Trophoblast cell (in vitro differentiated cells and primary cell): ENCODE results near the gene PRMT3.

Experiments
- DNase-seq, 2 donors: peaks; one replicate each; pipeline ENCODE4 v3.0.0-alpha.2; 2016
- H2AFZ ChIP-seq: 2 replicates; pipeline ENCODE4 v1.6.1; 2013; ENCODE audit warnings: low read length, moderate library complexity, mild to moderate bottlenecking; ENCODE audit not compliant: insufficient read depth, poor library complexity
- H2AK5ac ChIP-seq: 2 replicates; pipeline ENCODE4 v1.6.1; 2013; ENCODE audit warnings: mild to moderate bottlenecking, low read length
- H2BK120ac ChIP-seq: 2 replicates; pipeline ENCODE4 v1.6.1; 2013; ENCODE audit warnings: low read length, mild to moderate bottlenecking, moderate library complexity; ENCODE audit not compliant: insufficient read depth, poor library complexity
- H2BK12ac ChIP-seq: 2 replicates; pipeline ENCODE4 v1.6.1; 2013; ENCODE audit warnings: mild to moderate bottlenecking, low read length, moderate library complexity
- H2BK5ac ChIP-seq: 2 replicates; pipeline ENCODE4 v1.6.1; 2013; ENCODE audit warnings: low read length, low read depth, moderate library complexity, mild to moderate bottlenecking; ENCODE audit not compliant: poor library complexity
- H3K14ac ChIP-seq: 2 replicates; pipeline ENCODE4 v1.6.1; 2013; ENCODE audit warnings: mild to moderate bottlenecking, low read length
- H3K18ac ChIP-seq: 2 replicates; pipeline ENCODE4 v1.6.1; 2013; ENCODE audit warnings: mild to moderate bottlenecking, low read length
- H3K23ac ChIP-seq: 2 replicates; pipeline ENCODE4 v1.6.1; 2013; ENCODE audit warnings: low read length
- H3K27ac ChIP-seq: 2 replicates; pipeline ENCODE4 v1.5.1; 2013; ENCODE audit warnings: low read depth, mild to moderate bottlenecking, inconsistent platforms, low read length, moderate library complexity
- H3K27me3 ChIP-seq: 2 replicates; pipeline ENCODE4 v1.6.1; 2013; ENCODE audit warnings: inconsistent platforms, mild to moderate bottlenecking, low read length, moderate library complexity; ENCODE audit not compliant: insufficient read depth
- H3K36me3 ChIP-seq, 2 experiments: 1 replicate in 1 of 2; 2 replicates in 1 of 2; pipeline ENCODE4 v1.6.1; 2013; ENCODE audit warnings: low read length in 2 of 2, mild to moderate bottlenecking in 2 of 2, moderate library complexity in 1 of 2; ENCODE audit not compliant: insufficient read depth in 2 of 2, control insufficient read depth in 1 of 2
- H3K4ac ChIP-seq: 2 replicates; pipeline ENCODE4 v1.6.1; 2013; ENCODE audit warnings: low read depth, mild to moderate bottlenecking, low read length, moderate library complexity
- H3K4me1 ChIP-seq, 2 experiments: 1 replicate in 1 of 2; 2 replicates in 1 of 2; pipeline ENCODE4 v1.6.1; 2013; ENCODE audit warnings: low read length in 2 of 2, mild to moderate bottlenecking in 2 of 2, moderate library complexity in 1 of 2; ENCODE audit not compliant: insufficient read depth in 2 of 2, control insufficient read depth in 1 of 2
- H3K4me2 ChIP-seq: 2 replicates; pipeline ENCODE4 v1.6.1; 2013; ENCODE audit warnings: inconsistent platforms, mild to moderate bottlenecking, low read length, moderate library complexity
- H3K4me3 ChIP-seq: 2 replicates; pipeline ENCODE4 v1.5.1; 2013; ENCODE audit warnings: mild to moderate bottlenecking, low read depth, low read length, inconsistent platforms
- H3K79me1 ChIP-seq: one replicate; pipeline ENCODE4 v1.6.1; 2013; ENCODE audit warnings: low read length
- H3K79me2 ChIP-seq: 2 replicates; pipeline ENCODE4 v1.6.1; 2013; ENCODE audit warnings: low read length, mild to moderate bottlenecking; ENCODE audit not compliant: control insufficient read depth, insufficient read depth, poor library complexity
- H3K9ac ChIP-seq: 2 replicates; pipeline ENCODE4 v1.6.1; 2013; ENCODE audit warnings: mild to moderate bottlenecking, low read length
- H3K9me3 ChIP-seq: 2 replicates; pipeline ENCODE4 v1.6.1; 2013; ENCODE audit warnings: low read depth, mild to moderate bottlenecking, control low read depth, inconsistent platforms, low read length; ENCODE audit not compliant: insufficient read depth
- H4K12ac ChIP-seq: 2 replicates; pipeline ENCODE4 v1.6.1; 2013; ENCODE audit warnings: low read depth, mild to moderate bottlenecking, low read length, moderate library complexity
- H4K8ac ChIP-seq: 2 replicates; pipeline ENCODE4 v1.6.1; 2013; ENCODE audit warnings: low read depth, mild to moderate bottlenecking, low read length, moderate library complexity
- H4K91ac ChIP-seq: one replicate; pipeline ENCODE4 v1.6.1; 2013; ENCODE audit warnings: low read depth, mild to moderate bottlenecking, low read length, moderate library complexity
- WGBS: extraction: QIAGEN DNeasy Blood & Tissue Kit; methylation state at CpG from one replicate; pipeline ENCODE4 v1.1.7; 2013; ENCODE audit warnings: missing lambda C conversion rate; ENCODE audit not compliant: insufficient read length, insufficient coverage; ENCODE audit errors: extremely low coverage; 5-methylcytosine and 5-hydroxymethylcytosine counted together

The PRMT3 gene

DNA sequence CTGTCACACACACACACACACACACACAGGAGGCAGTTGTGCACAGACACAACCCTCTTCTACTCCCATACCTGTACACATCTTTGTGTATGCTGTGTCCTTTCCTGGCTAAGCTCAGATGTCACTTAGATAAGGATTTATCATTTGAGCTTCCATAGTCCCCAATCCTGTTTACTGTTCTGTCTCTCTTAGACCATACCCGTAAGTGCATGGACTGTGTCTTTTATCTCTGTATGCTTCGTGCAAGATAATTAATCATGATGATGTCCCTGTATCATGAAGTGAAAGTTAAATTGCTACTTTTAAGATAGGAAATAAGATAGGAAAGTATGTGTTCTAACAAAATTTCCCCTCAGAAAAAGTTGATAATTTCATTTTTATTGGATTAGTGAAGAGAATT, 30.3 kb downstream of the PRMT3 start:
- Histone ChIP-seq H4K91ac (no peak overlapping the region), H3K9me3 (no peaks in the 10 kb centered on the region), H3K9ac (no peak overlapping the region), H3K27me3 (no peaks in the 10 kb centered on the region), H3K36me3 (peaks cover 0 to 4% of the 10 kb centered on the region in 2 experiments), H4K8ac (no peak overlapping the region), H3K4me2 (no peak overlapping the region), H3K23ac (no peak overlapping the region), H3K4me1 (no peaks in the 10 kb centered on the region), H3K27ac (no peak overlapping the region), H3K79me2 (no peaks in the 10 kb centered on the region), H3K79me1 (no peaks in the 10 kb centered on the region), H2BK5ac (no peak overlapping the region), H3K14ac (no peak overlapping the region), H2BK12ac (no peak overlapping the region), H4K12ac (no peak overlapping the region), H3K18ac (no peak overlapping the region), H2AK5ac (no peak overlapping the region), H2BK120ac (no peak overlapping the region), H3K4me3 (no peak overlapping the region), H3K4ac (no peak overlapping the region), H2AFZ (no peak overlapping the region)
- DNase-seq = no peak
- WGBS = no CpG with 5 or more reads among the region's 2 CpGs

DNA sequence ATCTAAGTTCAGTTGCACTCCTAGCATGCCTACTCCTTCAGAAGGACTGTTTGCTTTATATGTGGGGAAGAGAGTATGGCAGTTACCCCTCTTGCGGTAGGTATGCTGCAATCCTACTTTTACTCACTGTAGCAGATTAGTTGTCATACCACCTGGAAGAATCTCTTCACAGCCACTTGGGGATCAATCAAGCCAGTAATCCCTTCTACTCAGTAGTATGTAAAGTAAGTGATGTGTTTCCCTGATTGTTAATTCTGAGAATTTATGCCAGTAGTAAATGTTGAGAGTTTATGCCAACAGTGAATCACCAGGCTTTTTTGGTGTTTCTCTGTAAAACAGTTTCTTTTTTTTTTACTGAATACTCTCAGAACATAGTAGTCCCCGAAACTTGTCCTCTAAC, 34.4 kb downstream of the PRMT3 start:
- H2BK5ac ChIP-seq = no peak overlapping the region
- peak overlapping the region; percentile 25 for H3K27ac ChIP-seq
- H3K4me2 ChIP-seq = no peak overlapping the region
- H3K79me1 ChIP-seq = no peaks in the 10 kb centered on the region
- no peak for DNase-seq
- no peak overlapping the region for H4K91ac ChIP-seq
- H3K4me1 ChIP-seq = no peaks in the 10 kb centered on the region
- no peak overlapping the region for H4K12ac ChIP-seq
- no peak overlapping the region for H2AK5ac ChIP-seq
- H2BK120ac ChIP-seq = no peak overlapping the region
- H3K27me3 ChIP-seq = no peaks in the 10 kb centered on the region
- no peak overlapping the region for H3K18ac ChIP-seq
- H3K14ac ChIP-seq = no peak overlapping the region
- no peak overlapping the region for H2BK12ac ChIP-seq
- no peak overlapping the region for H4K8ac ChIP-seq
- H3K23ac ChIP-seq = no peak overlapping the region
- no peaks in the 10 kb centered on the region for H3K79me2 ChIP-seq
- peaks cover 0 to 2% of the 10 kb centered on the region in 2 experiments for H3K36me3 ChIP-seq
- no peak overlapping the region for H3K4ac ChIP-seq
- H3K9me3 ChIP-seq = no peaks in the 10 kb centered on the region
- WGBS = no CpG with 5 or more reads among the region's 2 CpGs
- no peak overlapping the region for H2AFZ ChIP-seq
- no peak overlapping the region for H3K9ac ChIP-seq
- no peak overlapping the region for H3K4me3 ChIP-seq

DNA sequence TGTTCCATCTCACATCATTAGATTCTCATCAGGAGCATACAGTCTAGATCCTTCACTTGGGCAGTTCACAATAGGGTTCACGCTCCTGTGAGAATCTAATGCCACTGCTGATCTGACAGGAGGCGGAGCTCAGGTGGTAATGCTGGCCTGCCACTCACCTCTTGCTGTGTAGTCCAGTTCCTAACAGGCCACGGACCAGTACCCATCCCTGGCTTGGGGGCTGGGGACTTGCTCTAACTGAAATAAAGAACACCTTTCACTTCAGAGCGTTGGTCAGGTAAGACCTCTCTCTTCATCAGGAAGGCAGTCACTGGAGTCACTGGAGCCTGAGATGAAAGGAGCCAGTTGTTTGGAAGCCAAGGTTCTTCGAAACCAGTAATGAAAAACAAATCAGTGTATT, 41.7 kb downstream of the PRMT3 start:
- H3K79me1 ChIP-seq = no peaks in the 10 kb centered on the region
- no peaks in the 10 kb centered on the region for H3K27me3 ChIP-seq
- no peak overlapping the region for H3K9ac ChIP-seq
- no peak overlapping the region for H4K91ac ChIP-seq
- DNase-seq = no peak
- no peak overlapping the region for H4K12ac ChIP-seq
- WGBS = no CpG with 5 or more reads among the region's 5 CpGs
- peaks cover 0 to 1% of the 10 kb centered on the region in 2 experiments for H3K36me3 ChIP-seq
- no peak overlapping the region for H2BK120ac ChIP-seq
- no peak overlapping the region for H2AK5ac ChIP-seq
- no peak overlapping the region for H3K4me3 ChIP-seq
- H3K4me2 ChIP-seq = no peak overlapping the region
- H2BK5ac ChIP-seq = no peak overlapping the region
- no peak overlapping the region for H3K27ac ChIP-seq
- H3K14ac ChIP-seq = no peak overlapping the region
- no peak overlapping the region for H2AFZ ChIP-seq
- H3K4me1 ChIP-seq = no peaks in the 10 kb centered on the region
- H4K8ac ChIP-seq = no peak overlapping the region
- H2BK12ac ChIP-seq = no peak overlapping the region
- H3K4ac ChIP-seq = no peak overlapping the region
- no peaks in the 10 kb centered on the region for H3K79me2 ChIP-seq
- H3K23ac ChIP-seq = no peak overlapping the region
- no peaks in the 10 kb centered on the region for H3K9me3 ChIP-seq
- H3K18ac ChIP-seq = no peak overlapping the region

DNA sequence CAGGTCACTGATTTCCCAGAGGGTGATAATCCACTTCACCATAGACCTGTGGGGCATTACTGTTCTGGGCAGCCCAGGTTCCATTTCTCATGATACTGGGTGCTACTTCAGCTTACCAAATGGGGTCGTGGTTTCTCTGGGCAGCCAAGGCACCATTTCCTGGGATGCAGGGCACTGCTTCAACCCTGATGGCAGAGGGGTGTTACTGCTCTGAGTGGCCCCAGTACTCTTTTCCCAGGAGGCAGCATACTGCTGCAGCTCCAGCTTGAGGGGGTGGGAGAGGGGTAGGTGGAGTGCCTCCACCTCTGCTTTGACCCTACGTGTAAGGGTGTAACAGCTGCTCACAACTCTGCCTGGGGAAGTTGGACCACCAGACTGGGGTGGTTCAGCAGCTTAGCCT, 51.1 kb downstream of the PRMT3 start:
- Histone ChIP-seq H4K8ac (no peak overlapping the region), H3K4me1 (no peaks in the 10 kb centered on the region), H3K14ac (no peak overlapping the region), H3K27ac (no peak overlapping the region), H3K79me1 (no peaks in the 10 kb centered on the region), H3K18ac (no peak overlapping the region), H3K9me3 (no peaks in the 10 kb centered on the region), H3K9ac (no peak overlapping the region), H3K4me3 (no peak overlapping the region), H3K79me2 (no peaks in the 10 kb centered on the region), H4K91ac (no peak overlapping the region), H3K23ac (no peak overlapping the region), H2BK120ac (no peak overlapping the region), H2BK5ac (no peak overlapping the region), H2BK12ac (no peak overlapping the region), H2AK5ac (no peak overlapping the region), H4K12ac (no peak overlapping the region), H3K27me3 (no peaks in the 10 kb centered on the region), H3K4me2 (no peak overlapping the region), H2AFZ (no peak overlapping the region), H3K36me3 (no peaks in the 10 kb centered on the region), H3K4ac (no peak overlapping the region)
- no peak for DNase-seq
- WGBS = no CpG with 5 or more reads among the region's 2 CpGs
